T-helper 2 cell treated with Interferon-gamma antibody and Interleukin-4, amounts not matched to agents 100 ng/mL and 5 ng/mL, for 36 hours (primary cell): Measurements from ENCODE around the gene ARHGEF37. TPM values are rescaled to one million over a fixed set of nuclear protein-coding genes. Genes with fewer than 3 reads are reported as not detected.

Experiments
- intact Hi-C: fragments of 100-400 bp; cut with micrococcal nuclease; formaldehyde crosslinking; loops from one replicate; pipeline ENCODE4 v1.15.1; 2023
- total RNA-seq: library from RNA; stranded (reverse); gene quantifications from 2 replicates; pipeline ENCODE4 v1.2.3, GENCODE V29; 2022

The ARHGEF37 gene
- total RNA-seq, 1 donor from 2014 or later: 0.68 TPM

DNA sequence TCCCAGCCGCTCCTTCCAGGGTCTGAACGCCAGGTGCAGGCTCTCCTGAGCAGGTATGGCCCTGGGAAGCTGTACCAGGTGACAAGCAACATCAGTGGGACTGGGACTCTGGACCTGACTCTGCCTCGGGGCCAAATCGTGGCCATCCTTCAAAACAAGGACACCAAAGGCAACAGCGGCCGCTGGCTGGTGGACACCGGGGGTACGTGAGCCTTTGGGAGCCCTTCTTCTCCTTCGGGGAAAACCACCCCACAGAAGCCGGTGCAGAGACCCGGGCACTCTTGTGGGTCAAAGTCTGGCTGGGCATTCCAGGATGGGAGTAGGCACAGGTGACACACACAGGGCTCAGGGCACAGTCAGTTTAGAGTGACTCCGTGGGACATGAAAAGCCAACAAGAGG is 45.8 kb downstream of the ARHGEF37 start:
- intact Hi-C loops: no loop called here

DNA sequence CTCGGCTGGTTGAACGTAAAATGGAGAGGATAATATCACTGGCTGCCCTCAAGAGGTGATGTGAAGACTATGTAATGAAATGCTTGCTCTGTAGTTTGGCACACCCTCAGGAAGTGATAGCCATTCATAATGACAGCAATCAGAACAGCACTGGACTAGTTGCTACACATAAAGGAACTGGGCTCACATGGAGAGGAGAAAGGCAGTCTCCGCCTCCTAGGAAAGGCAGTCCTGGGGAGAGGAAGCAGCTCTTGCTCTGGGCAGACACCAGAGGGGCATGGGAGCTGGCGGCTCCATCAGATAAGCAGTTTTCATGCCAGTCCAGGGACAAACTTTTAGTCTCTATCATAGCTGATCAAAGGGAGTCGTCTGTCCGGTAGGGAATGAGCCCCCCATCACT is 46.9 kb downstream of the ARHGEF37 start:
- intact Hi-C loops: no loop called here

DNA sequence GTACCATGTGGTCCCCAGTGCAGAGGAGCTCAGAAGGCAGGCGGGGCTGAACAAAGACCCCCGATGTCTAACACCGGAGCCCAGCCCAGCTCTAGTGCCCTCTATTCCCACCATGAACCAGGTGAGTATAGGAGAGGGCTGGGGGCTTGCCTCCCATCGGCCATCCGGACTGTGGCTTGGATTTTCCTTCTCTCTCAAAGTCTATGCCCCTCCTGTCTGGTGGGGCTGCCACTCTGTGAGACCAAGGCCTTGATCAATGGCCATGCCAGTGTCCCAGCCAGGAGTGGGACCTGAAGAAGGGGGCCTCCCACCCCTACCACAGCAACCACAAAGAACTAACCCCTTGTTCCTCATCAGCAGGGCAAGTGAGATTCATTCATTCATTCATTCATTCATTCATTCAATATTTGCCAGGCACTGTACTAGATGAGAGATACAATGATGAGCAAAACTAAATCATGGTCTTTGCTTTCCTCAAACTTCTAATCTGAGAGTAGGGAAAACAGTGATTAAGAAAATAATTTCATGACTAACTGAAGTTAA is 47.6 kb downstream of the ARHGEF37 start:
- intact Hi-C loops: no loop called here

DNA sequence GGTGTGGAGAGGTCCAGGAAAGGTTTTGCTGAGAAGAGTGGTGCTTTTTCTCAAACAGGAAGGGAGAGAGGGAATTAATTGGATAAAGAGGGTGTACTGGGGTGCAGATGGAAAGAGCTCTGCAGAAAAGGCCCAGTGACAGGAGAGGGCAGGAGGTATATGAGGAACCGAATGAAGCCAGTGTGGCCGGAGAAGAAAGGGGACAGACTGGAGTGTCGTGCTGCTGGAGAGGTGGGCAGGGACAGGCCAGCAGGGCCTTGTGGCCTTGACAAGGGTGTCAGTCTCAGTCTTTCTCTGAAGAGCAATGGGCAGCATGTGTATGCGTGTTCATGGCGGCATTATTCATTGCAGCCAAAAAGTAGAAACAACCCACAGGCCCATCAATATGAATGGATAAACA is 48.1 kb downstream of the ARHGEF37 start:
- intact Hi-C loops: no loop called here

DNA sequence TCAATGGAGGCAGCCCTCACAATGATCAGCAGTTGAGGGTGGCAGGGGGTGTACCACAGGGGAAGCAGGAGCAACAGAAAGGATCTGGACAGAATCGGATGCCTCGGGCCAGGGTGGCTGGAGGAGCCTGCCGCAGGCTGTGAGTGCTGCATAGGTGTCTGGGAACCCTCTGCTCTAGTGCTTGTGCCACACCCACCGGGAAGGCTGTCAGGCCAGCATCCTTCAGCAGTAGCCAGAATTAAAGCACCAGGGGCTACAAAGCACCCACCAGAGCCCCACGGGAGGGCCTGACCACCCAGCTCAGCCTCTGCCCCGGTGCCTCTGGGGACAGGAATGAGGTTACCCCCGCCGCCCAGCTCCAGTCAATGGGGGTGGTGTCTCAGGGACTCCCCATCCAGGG is 49.0 kb downstream of the ARHGEF37 start:
- intact Hi-C loops: loop anchor here (10.0 kb wide), 1 partner anchor 334 kb away; the partner anchor contains the start of gene SLC26A2

DNA sequence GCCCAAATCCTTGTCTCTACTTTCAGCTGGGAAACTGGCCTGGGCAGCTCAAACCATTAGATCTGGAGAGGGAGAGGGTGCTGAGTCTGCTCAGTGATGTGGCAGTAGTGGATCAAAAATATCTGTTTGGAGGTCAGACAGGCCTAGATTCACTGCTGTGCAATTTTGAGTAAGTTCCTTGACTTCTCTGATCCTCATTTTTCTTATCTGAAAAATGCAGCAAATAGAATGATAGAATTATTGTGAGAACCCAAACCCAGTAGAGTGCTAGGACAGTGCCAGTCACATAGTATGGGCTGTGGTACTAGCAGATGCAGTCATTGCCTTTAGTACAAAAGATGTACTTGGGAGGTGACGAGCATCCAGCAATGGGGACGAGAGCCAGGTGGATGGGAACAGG is 50.2 kb downstream of the ARHGEF37 start:
- intact Hi-C loops: loop anchor here (10.0 kb wide), 1 partner anchor 333 kb away; the partner anchor contains the start of gene SLC26A2

DNA sequence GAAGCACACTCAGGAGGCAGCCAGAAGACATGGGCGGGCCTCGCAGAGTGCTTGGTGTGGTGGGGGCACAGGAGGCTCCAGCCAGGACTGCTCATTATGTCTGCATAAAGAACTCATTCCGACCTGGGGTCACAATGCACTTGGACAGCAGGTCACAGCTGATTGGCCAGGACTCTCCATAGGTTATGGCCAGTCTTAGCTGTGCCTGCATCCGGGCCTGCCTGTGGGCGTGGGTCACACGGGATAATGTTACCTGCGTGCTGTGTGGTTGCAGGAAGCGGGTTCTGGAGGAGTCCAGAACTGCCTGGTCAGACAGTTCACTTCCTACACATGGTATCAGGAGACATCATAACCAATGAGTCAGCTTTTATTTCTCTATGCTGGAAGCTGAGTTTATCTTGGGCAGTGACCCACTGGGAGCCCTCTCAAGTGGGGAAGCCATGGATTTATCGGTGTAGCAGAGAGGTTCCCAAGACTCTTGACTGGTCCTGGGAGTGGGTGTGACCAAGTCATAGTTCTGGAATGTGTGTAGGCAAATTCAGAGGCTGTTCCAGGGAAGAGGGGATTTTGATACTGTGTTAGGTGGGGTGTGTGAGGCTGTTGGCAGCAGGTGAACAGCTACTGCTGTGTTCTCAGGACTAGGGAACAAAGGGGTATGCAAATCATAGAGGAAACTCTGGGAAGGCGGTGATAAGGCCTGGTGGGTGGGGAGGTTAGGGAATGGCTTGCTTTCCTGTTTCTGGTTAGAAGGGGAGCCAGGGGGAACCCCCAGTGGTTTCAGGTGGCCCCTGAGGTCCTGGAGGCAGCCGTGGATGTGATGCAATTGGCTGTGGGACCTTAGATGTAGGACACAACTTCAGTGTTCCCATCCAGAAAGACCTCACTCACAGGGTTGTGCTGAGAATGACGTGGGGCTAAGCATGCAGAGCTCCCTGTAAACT is 51.3 kb downstream of the ARHGEF37 start:
- intact Hi-C loops: loop anchor here (10.0 kb wide), 1 partner anchor 332 kb away; the partner anchor contains the start of gene SLC26A2

DNA sequence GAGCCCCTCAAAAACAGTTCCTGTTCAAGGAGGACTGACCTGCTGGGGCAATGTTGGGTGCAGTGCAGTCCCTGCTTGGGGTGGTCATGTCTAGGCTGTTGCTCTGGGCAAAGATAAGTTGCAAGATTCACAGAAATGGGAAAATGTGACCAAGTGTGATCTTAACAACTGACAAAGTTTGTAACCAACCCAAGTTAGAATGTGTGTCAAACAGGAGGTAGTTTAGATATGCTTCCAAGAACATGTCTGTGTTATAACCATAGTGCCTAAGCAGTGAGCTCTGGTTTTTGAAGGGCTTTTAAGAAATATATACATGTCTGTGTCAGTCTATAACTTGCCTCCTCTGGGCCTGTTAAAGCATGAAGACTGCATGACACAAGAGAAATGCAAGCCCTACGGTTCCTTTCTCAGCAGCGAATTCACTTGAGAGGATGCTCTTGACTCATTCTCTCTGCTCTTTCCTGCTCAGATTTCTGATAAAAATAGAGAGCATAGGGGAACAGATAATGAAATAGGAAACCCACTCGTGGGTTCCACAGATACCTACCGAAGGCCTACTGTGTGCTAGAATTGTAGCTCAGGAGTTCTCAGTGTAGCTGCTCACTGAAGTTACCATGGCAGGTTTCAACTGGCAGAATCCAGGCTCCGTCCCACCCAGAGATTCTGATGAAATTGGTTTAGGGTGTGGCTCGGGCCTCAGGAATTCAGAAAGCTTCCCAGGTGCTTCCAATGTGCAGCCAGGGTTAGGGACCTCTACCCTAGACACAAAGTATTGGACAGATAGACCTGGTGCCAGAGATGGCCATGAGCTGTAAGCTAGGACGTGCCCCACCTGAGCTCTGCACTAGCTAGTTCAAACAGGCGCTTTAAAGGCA is 52.4 kb downstream of the ARHGEF37 start:
- intact Hi-C loops: loop anchor here (10.0 kb wide), 1 partner anchor 331 kb away; the partner anchor contains the start of gene SLC26A2

DNA sequence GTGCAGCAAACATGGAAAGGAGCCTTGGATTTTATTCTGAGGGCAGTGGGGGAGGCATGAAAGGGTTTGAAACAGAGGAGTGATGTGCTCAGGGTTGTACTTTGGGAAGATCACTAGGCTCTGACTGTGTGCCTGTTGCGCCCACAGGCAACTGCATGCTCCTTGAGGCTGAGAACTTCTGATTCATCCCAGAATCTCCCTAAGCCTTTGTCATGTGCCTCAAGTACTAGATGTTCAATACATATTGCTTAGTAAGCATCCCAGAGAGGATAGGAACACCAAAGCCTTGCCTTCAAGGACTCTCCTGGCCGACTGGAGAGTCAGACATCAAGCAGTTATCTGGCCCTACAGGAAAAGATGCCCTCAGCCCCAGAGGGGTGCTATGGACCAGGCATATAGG is 54.1 kb downstream of the ARHGEF37 start:
- intact Hi-C loops: loop anchor here (10.0 kb wide), 1 partner anchor 329 kb away; the partner anchor contains the start of gene SLC26A2

DNA sequence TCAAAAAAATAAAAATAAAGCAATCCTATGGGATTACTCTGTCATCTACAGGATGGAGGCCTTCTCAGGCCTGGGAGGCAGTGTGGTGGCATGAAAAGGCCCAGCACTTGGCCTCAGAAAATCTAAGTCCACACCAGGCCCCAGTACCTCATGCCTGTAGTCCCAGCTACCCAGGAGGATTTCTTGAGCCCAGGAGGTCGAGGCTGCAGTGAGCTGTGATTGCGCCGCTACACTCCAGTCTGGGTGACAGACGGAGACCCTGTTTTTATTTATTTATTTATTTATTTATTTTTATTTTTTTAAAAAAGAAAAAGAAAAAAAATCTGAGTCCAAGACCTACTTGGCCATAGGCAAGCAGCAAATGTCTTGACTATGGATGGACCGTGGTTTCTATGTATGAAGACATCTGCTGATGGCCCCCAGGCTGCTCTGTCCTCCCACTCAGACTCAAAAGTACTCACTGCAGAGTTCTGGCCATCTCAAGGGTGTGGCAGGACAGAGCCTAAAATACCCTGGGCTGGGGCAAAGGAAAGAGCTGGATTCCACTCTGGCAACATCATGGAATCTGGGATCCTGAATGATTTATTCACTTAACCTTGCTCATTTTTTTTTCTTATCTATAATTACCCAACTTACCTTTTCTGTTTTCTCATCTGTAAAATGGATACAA is 55.0 kb downstream of the ARHGEF37 start:
- intact Hi-C loops: loop anchor here (1.0 to 10.0 kb wide), 2 partner anchors 192 to 328 kb away; partner anchors contain the start of gene SLC26A2

DNA sequence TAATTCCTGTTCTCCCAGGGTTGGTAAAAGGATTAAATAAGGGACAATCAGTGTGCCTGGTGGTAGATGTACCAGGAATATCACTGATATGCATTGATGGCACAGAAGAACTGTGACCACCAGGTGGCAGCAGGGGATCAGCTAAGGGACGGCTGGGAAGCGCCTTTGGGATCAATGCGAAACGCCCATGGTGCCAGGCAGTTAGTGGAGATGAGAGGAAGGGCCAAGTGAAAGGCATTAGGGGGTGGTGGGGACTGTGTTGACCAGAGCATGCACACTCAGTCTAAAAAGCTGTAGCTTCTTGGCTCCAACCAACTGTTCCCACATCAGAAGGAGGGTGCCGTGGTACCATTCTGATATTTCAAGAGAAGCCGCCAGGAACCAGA is 55.6 kb downstream of the ARHGEF37 start:
- intact Hi-C loops: loop anchor here (1.0 to 10.0 kb wide), 3 partner anchors 191 to 353 kb away; partner anchors contain the start of gene SLC26A2

DNA sequence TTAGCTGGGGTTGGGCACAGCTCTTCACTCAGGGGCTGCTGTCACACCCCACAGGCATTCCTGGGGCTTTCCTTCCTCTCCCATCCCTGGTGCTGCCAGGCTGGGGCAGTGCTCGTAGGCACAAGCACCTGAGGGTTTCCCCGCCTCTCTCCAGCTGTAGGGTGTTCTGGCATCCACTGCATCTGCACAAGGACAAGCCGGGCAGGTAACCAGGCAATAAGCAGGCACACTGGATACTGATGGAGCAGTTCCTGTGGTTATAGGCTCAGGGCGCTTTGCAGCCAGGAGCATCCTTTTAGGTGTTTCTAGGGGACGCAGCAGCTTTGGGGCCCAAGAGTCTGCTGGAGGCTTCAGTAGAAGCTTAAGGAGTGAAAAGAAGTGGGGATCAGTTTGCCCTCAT is 56.8 kb downstream of the ARHGEF37 start:
- intact Hi-C loops: loop anchor here (10.0 kb wide), 1 partner anchor 327 kb away; the partner anchor contains the start of gene SLC26A2

DNA sequence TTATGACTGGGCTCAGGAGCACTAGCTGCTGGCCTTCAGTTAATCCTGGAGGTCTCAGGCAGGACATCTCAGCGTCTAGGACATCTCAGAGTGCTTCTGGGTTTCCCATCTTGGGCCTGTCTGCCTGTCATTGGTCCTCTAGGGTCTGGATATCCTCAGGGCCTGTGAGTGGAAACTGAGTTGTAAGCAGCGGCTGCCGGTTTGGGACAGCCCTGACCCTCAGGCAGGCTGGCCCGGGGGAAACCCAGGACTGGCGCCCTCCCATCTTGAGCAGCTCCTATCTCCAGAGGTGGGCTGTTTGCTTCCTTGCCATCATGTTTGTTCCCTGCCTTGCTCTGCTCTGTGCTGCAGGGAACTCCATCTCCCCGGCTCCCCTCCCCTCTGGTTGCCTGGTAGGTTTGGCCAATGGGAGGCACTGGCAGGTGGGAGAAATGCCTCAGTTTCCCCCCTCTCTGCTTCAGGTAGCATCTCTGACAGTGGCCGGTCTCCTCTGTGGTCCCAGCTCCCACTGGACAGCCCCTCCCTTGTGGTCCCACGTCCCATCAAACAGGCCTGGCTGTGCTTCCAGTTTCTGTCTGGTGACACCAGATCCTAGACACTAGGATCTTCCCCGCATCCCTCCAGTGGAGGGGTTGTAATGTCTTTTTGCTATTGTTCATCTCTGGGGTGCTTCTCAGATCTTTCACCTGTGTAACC is 57.4 kb downstream of the ARHGEF37 start:
- intact Hi-C loops: loop anchor here (10.0 kb wide), 1 partner anchor 326 kb away; the partner anchor contains the start of gene SLC26A2

DNA sequence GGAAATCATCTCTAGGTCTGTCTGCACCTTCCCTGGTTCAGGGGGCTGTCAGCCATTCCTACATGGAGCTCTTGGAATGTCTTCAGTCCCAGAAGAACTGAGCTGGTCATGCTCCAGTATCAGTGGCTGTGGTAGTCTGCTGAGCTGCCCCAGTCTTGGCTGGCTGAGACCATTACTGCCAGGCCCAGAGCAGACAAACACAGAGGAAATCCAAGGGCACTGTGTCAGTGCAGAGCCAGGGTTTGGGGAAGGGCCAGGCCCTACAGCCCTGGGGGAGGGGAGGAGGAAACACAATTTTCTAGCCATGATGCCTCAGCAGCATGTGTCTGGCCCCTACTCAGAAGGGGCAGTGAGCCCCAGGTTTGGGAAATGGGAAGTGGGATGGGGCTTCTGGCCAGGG is 58.4 kb downstream of the ARHGEF37 start:
- intact Hi-C loops: loop anchor here (10.0 kb wide), 1 partner anchor 325 kb away; the partner anchor contains the start of gene SLC26A2

DNA sequence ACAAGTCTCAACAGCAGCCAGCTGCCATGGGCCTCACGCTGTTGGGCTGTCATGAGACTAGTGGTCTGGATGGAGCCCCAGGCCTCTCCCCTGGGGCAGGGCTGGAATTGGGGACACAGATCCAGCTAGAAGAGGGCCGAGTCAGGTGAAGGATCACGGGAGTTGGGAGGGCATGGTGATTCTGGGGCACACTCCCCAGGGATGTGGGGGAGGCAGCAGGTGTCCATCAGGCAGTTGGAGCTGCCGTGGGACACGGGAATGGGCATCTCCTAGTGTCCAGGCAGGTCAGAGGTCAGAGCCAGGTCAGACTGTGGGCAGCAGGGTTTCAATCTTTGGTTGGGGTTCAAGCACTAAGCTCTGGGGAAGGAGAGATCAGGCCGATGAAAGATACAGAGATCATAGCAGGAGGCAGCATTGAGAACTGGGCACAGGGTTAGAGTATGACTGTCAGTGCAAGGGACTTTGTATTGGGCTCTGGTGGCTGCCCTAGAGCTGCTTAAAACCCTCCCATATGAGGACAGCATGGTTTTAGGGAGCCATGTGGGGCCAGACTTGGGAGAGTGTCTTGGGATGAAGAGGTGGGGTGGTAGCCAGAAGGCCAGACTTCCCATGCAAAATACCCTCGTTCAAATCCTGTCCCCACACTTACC is 59.2 kb downstream of the ARHGEF37 start:
- intact Hi-C loops: no loop called here

DNA sequence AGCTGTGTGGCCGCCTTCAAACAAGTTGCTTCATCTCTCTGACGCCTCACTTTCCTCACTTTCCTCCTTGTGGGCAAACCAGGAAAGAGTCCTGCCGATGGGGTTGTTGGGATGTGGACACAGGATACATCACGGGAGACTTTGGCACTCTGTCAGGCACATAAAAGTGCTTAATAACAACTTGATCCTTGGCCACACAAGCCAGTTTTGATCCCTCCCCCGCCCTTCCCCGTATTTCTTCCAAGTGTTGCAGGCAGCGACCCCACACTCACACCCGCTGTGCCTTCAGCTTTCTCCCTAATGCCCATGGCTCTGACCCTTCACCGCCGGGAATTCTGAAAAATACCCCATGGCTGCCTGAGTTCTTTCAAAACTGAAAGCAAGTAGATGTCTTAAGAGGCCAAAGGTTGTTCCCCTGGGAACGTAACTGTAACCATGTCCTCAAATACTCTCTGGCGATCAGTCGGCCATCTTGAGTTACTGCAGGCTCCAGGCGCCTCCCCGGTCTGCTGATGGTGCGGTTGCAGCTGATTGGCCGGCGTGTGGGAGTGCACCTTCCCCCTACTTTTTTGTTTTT is 59.8 kb downstream of the ARHGEF37 start:
- intact Hi-C loops: no loop called here

DNA sequence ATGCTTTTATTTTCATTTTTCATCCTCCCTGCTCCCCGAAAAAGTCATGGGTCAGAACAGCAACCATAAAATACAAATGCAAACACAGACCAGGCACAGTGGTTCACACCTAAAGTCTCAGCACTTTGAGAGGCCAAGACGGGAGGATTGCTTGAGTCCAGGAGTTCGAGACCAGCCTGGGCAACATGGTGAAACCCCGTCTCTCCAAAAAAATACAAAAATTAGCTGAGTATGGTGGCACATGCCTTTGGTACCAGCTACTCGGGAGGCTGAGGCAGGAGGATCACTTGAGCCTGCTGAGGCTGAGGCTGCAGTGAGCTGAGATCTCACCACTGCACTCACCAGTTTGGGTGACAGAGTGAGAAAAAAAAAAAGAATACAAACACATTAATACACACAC is 60.3 kb downstream of the ARHGEF37 start:
- intact Hi-C loops: no loop called here

DNA sequence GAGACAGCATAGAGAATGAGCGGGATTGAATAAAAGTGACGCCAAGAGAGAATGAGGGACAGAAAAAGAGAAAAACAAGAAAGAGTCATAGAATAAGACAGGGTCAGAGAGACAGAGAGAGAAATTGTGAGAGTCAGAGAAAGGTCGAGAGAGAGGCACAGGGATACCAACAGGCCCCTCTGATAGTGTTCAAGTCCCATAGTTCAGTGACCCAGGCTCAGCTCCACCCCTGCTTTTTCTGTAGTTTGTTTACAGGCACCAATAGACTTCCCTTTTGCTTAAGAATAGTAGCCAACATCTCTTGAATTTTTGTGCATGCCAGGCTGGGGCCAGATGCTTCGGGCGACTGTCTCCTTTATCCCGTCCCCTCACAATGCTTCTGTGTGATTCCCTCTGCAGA is 62.5 kb downstream of the ARHGEF37 start:
- intact Hi-C loops: no loop called here

DNA sequence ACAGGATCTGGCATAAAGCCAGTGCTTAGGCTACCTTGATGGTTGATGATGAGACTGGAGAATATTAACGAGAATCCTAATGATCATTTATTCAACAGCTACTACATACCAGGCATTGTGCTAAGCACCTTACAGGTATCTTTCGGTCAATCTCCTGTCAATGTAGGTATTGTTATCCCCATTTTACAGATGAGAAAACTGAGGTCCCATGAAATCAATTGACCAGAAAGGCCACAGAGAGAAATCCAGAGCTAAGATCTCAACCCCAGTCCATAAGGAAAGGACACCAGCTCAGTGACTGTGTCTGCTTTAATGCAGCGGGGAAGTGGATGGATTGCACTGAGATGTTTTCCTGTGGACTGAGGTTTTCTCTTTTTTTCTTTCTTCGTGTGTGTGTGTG is 63.3 kb downstream of the ARHGEF37 start:
- intact Hi-C loops: no loop called here
